Measurements from ENCODE around the gene SELE.
A peak's percentile ranks its signal among the peaks of the same experiment; 100 is the strongest.
"Not testable (repeated sequence)": the region's sequence is repeated elsewhere in the genome, so short reads cannot be mapped to it uniquely, and the experiment has no call there.

SELE gene

DNA sequence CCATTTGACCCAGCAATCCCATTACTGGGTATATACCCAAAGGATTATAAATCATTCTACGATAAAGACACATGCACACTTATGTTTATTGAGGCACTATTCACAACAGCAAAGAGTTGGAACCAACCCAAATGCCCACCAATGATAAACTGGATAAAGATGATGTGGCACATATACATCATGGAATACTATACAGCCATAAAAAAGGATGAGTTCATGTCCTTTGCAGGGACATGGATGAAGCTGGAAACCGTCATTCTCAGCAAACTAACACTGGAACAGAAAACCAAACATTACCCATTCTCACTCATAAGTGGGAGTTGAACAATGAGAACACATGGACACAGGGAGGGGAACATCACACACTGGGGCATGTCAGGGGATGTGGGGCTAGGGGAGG, 18.8 kb downstream of the SELE start:
- not testable (repeated sequence) for DNase-seq

DNA sequence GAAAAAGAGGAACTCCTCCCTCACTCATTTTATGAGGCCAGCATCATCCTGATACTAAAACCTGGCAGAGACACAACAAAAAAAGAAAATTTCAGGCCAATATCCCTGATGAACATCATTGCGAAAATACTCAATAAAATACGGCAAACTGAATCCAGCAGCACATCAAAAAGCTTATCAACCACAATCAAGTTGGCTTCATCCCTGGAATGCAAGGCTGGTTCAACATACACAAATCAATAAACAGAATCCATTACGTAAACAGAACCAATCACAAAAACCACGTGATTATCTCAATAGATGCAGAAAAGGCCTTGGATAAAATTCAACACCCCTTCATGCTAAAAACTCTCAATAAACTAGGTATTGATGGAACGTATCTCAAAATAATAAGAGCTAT, 20.8 kb downstream of the SELE start:
- not testable (repeated sequence) for DNase-seq

DNA sequence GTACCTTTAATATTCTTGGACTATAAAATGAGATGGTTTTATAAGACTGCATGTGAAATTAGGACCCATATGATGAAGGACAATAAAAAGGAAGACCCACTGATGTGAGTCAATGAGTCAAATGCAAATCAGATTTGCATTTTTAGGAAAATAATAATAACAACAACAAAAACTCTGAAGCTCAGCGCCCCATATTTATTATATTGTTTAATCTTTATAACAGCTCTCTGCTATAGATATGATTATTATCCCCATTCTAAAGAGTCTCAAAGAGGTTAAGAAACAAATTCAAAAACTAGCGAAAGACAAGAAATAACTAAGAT, 21.6 kb downstream of the SELE start:
- no peak for DNase-seq

DNA sequence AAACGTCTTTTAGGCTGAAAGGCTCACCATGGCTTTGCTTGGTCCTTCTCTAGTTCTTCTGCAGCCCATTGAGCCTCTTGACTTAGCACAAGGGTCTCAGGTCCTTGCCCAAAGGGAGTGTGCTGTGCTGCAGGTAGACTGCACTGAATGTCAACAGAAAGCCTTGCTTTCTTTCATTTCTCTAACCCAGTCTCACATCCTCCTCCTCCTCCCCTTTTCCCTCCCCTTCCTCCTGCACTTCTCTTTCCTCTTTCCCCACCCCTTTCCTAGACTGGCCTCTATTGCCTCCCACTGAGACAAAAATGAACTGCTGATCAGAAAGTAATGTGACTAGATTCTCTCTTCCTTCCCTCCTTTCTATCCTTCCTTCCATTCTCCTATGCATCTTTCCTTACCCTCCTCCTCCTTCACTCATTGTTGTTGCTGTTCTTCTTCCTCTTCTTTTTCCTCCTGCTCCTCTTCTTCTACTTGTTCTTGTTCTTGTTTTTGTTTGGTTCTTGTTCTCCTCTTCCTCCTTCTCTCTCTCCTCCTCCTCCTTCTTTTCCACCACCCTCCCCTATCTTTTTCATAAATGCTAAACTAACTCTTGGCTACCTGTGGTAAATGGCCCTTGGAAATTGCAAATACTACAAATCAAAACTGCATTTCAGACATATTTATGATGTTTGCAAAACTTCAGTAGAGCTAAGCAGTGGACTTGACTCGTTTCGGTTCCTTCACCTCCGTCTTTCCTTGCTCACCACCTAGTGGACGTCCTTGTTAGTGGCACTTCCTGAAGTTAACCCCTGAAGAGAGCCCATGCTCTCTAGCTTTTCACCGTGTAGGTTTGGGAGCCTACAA, 22.2 kb downstream of the SELE start, which contains the start of gene SELL:
Gene SELL (minus strand): TSS at position 152 of the 840 bp plus-strand sequence. CDS start 122 bp downstream, at position 30.
- peak; percentile 78 for DNase-seq

DNA sequence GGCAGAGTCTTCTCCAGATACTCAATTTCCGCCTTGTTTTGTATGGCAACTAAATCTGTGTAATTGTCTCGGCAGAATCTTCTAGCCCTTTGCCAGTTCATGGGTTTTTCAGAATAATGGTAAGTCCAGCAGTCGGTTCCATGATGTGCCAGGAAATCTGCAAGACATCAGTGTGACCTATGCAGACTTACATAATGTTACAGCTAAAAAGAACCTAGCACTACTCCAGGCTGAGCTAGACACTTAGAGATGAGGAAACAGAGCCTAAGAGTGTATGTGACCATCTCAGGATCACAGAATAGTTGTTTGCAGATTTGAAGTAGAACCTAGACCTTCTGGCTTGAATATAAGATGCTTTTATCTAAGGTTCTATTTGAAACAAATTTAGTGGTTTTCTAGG, 25.2 kb downstream of the SELE start:
- DNase-seq, result no peak

DNA sequence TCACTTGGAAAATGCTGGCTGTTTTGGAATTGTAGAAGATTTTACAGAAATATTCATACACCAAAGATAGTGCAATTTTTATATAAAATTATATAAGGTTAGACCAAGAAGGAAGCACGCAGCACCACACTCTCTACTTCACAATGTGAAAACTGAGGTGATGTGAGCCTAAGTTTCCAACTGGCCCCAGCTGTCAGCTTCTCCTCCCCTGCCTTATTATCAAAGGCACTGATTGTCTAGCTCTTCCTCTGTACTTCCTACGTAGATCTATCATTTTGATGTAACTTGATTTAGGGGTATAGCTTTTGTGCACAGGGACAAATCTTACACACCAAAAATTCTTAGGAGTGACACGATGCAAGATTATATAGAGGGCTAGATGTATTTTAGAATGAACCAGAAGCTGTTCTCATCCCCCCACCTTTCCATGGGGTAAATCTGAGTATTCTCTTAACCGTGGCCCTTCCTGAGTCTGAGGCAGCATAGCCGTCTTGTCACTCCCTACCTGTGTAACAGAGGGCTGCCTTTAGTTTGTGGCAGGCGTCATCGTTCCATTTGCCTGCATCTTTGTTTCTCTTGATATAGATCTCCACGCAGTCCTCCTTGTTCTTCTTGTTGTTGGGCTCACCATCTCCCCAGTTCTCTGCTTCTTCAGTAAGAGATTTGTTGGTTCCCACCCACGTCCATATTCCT, 25.8 kb downstream of the SELE start:
- DNase-seq, result no peak

DNA sequence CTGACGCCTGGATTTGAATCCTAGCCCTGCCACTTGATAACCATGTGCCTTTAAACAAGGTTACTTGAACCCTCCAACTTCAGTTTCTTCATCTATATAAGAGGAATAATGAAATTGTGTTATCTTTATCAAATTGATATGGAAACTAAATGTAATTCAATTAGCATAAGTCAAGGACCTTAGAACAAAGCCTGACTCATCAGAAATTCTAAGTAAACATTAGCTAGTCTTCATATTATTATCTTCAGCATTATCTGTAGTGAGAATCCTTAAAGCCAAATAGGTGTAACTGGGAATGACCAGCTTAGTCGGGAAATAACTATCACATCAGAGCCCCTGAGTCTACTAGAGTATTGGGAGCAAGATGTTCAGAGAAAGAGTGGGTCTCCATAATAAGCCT, 29.1 kb downstream of the SELE start:
- no peak for DNase-seq

DNA sequence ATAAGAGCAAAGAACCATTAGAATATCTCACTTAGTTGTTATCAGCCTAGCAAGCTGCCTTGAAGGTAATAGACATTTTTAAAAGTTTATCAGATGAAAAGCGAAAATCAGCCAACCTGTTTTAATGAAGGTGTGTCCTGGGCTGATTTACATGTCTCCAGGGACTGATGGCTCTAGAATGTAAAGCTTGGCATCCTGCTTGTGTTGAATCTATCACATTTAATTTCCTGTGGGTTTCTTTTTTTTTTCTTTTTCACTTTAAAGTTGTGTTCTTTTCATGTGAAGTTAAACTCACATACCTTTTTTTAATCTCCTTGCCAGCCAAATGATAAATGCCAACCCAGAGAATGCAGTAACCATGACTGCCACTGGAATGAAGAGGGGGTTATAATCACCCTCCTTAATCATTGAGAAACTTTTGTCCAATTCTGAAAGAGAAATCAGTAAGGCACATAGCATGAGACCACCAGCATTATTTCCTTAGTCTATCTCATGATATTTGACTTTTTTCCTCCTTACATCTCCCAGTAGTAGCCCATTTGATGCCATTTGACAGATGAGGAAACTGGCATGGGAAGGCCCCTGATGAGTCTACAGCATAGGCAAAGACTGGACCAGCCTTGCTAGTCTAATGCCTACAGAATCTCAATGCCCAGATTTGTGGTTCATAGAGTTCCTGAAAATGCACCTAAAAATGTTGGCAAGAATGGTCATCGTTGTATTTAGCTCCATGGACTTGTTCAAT, 32.4 kb downstream of the SELE start:
- no peak for DNase-seq

DNA sequence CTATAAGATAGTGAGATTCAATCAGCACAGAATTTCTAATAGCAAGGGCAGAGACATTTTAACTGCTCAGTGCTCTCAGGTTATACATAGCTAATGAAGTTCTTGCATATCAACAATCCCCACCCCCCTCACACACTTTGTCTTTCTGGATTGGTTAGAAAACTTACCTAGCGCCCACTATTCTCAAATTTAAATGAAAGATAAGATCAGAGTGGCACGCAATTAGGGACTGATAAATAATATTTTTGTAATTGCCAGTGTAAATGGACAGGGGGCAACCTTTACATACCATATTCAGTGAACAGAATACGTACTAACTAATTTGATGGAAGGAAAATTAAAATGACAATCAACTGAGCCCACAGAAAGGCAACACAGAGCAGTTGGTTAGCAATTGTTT, 34.2 kb downstream of the SELE start:
- DNase-seq, result no peak

DNA sequence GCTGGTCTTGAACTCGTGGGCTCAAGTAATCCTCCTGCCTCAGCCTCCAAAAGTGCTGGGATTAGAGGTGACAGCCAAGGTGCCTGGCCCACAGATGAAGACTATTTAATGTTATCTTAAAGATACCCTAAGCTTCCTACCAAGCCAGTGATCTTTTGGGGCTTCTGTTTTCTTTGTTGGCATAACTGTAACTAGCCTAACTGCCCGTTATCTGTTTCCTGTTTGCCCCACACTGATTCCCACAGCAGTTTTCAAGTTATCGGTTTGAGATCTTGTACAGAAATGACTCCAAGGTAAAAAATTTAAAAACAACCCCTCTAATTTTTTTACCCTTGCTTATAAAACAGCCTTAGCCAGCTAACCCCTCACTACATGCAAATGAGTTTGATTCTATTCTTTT, 34.9 kb downstream of the SELE start:
- DNase-seq, result no peak

DNA sequence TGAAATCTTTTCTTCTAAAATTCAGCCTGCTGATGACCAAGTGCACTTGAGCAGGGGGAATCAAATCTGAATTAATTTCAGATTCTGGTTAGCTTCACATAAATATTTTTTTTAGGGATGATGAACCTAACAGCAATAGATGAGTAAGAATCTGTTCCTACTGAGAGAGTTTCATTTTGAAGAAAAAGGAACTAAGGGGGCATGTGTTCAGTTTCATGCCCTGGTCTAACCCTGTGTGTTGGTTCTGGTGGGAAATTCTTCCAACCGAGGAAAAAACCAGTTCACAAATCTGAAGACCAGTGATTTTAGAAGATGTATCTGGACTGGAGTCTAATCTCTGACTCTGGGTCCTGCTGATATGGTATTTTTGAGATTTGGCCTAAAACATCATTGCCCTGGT, 36.1 kb downstream of the SELE start:
- DNase-seq, result no peak

DNA sequence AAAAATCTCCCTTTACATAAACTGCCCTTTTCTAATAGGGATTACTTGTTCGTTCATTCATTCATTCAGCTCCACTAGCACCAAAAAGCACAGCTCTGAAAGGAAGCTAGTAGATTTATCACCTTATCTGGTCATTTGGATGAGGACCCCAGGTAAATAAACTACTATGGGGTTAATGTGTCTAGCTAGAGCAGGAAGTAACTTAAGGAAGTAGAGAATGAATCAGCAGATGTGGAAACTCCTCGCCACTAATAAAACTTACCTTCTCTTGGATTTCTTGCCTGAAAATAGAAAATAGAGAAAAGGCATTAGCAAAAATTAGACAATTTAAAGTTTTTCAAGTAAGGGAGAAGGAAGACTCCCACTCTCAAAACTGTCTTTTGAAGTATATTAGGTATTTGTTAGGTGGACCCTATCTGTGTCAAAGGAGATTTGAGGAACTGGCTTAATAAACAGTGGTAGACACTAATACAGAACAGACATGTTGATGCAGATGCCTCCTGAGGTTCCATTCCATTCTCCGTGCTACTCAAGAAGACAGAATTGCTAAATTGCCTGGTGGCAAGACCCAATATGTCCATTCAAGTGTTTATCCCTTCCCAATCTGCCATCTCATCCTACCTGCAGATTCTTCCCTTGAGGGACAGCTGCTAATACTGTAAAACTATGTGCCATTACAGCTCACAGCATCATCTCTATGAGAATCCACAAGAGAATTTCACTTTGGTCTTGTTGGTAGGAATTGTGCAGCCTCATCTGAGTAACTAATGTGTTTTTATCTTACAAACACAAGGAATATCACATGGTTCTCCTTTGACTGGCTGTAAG, 37.4 kb downstream of the SELE start:
- DNase-seq, result no peak

DNA sequence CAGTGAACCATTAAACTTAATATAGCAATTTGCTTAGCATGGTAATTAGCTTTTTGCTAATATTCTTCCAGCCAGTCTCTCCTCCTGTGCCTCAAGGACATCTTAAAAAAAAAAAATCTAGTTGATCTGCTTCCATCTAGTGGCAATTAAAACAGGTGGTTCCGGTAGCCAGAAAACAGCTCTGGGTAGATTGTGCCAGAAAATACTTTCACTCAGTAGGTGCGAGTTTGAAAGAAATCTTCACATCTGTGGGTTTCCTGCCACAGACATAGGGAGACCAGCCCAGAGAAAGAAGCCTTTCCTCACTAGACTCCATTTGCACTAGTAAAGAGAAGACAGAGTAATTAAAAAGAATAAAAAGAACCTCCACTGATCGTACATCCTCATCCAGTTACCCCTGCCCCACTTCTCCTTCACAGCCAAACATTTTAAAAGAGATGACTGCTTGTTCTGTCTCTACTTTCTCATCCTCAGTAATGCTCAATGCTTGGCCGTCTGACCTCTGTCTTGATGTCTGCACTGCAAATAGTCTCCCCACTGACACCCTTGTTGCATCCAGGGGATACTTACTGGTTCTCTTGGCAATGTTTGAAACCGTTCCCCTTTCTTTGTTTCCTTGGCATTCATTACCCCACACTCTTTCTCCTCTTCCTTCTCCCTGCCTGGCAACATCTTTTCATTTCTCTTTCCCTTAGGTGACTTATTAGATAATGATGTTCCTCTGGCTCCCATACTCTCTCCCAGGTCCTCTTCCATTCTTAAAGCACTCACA, 39.4 kb downstream of the SELE start:
- peak; percentile 28 for DNase-seq

DNA sequence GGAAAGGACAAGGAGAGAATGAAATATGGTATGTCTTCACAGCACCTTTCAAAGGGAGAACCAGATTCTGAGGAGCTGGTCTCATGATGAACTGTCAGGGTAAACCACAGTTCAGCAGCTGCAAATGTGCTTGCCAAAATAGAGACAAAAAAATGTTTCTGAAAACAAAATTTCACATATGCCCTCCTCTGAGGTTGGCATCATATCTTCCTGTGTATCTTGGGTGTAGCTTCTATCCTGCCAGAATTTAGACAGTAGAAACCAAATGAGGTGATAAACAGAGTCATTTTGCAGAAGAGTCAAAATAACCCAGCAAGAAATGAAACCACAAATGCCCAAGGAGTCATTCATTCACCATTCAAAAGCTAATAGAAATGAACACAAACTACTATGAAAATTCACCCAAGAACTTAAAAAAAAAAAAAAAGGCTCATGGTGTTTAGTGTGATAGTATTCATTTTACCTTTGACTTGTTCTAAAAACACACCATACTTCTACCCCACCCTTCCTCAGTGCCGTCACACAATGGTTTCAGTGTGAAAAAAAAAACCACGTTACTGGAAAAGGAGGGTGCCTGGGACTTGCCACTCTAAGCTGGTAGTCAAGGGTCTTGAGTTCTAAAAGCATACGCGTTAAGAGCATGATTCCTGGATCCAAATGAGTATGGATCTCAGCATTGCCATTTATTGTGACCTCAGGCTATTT, 41.0 kb downstream of the SELE start:
- DNase-seq, result no peak

DNA sequence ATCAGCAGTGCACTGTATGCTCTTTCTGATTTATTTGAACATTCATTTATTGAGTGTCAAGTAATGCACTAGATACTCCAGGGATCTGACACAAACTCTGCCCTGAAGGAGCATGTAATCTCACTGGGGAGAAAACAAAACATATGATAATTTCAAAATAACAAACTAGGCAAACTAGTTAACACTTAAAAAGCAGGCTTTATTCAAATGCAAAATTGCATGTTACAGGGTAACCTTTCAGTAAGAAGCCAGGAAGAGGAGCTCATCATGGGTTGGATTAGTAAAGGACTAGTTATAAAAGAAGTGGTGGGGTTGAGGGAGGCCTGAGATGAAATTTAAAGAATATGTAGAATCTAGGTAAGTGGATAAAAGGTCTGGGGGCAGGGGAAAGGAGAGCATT, 43.4 kb downstream of the SELE start:
- DNase-seq, result no peak

DNA sequence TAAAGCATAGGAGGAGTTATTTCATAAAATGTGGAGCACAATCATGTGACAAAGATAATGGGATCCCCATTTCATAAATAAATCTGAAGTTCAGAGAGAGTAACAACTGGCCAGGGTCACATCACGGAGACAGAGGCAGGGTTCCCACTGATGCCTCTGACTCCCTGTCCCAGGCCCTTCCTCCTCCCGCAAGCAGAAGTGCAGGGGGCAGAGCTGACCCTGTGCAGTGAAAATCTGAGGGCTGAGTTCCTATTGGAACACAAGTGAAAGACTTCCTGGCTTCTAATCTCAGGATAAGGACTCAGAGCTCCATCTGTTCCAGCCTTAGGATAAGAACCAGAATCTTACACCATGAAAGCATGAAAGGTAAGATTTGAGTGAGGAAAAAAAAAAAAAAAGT, 44.5 kb downstream of the SELE start:
- DNase-seq, result no peak

DNA sequence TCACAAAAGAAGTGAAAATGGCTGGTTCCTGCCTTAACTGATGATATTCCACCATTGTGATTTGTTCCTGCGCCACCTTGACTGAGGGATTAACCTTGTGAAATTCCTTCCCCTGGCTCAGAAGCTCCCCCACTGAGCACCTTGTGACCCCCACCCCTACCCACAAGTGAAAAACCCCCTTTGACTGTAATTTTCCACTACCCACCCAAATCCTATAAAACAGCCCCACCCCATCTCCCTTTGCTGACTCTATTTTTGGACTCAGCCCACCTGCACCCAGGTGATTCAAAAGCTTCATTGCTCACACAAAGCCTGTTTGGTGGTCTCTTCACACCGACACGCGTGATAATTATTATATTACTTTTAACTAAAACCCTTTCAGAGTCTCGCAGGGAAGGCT, 45.5 kb downstream of the SELE start:
- DNase-seq, result not testable (repeated sequence)

DNA sequence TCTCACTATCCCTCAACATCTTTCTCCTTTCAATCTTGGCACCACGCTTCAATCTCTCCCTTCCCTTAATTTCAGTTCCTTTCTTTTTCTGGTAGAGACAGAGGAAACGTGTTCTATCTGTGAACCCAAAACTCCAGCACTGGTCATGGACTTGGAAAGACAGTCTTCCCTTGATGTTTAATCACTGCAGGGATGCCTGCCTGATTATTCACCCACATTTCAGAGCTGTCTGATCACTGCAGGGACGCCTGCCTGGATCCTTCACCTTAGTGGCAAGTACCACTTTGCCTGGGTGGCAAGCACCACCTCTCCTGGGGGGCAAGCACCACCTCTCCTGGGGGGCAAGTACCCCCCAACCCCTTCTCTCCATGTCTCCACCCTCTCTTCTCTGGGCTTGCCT, 50.2 kb downstream of the SELE start:
- DNase-seq, result no peak

DNA sequence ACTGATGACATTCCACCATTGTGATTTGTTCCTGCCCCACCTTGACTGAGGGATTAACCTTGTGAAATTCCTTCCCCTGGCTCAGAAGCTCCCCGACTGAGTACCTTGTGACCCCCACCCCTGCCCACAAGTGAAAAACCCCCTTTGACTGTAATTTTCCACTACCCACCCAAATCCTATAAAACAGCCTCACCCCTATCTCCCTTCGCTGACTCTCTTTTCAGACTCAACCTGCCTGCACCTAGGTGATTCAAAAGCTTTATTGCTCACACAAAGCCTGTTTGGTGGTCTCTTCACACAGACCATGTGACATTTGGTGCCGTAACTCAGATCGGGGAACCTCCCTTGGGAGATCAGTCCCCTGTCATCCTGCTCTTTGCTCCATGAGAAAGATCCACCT, 50.7 kb downstream of the SELE start:
- not testable (repeated sequence) for DNase-seq

DNA sequence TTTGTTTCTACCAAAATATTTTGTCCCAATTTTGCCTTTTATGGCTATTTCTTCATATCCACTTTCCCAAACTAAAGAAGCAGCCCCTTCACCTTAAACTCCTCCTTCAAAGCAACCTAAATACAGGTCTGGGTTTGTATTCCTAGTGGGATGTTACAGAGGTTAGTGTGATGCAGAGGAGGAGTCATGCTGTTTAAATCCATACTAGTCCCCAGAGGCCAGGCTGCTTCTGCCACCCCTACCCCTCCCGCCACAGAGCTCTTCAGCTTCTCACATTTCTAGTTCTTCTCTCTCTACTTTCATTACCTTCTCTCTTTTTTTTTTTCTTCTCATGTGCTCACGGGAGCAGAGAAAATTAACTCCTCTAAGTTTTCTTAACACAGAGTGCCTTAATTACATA, 51.8 kb downstream of the SELE start:
- no peak for DNase-seq

DNA sequence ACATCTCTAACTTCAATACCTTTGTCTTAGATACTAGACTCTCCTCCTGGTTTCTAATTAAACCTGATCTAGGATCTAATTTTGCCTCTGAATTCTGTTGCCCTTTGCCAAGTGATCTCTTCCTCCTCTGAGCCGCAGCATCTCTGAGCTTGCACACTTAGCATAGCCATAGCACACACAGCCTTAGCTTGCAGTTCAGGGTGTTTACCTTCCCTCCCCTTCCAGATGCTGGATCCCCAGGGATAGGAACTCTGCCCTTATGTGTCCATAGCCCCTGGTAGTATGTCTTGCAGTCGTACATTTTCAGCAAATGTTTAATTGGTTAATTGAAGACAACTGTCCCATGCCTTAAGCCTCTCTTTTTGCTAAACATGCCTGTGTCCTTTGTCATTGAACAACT, 52.7 kb downstream of the SELE start:
- DNase-seq, result no peak
